HG03342 (cell line): Measurements from ENCODE around the gene GRK2.
"Not testable (repeated sequence)": the region's sequence is repeated elsewhere in the genome, so short reads cannot be mapped to it uniquely, and the experiment has no call there.

Source experiments
- ATAC-seq: cut with Tn5 transposase; IDR thresholded peaks from one replicate; pipeline ENCODE4 v1.9.1; 2021; ENCODE audit warnings: mild to moderate bottlenecking, moderate library complexity; ENCODE audit not compliant: unreplicated experiment

Gene GRK2

DNA sequence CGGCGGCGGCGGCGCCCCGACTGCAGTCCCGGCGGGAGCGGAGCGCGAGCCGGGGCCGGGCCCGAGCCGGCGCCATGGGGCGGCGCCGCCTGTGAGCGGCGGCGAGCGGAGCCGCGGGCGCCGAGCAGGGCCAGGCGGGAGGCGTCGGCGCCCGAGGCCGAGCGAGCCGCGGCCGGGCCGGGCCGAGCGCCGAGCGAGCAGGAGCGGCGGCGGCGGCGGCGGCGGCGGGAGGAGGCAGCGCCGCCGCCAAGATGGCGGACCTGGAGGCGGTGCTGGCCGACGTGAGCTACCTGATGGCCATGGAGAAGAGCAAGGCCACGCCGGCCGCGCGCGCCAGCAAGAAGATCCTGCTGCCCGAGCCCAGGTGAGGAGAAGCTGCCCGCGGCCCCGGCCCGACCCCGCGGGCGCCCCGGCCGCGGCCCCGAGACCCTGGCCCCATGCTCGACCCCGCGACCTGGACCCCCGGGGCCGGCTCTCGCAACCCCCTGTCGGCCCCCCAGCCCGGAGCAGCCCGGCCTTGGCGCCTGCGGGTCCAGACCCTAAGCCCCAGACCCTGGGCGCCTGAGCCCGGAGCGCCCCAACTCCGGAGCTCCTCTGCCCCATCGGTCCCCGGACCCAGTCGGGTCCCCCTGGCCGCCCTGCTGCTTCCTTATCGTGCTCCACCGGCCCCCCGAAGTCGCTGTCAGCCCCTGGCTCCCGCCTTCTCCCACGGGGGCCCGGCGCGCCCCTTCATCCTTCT, at the start of gene GRK2:
Gene GRK2, plus strand, starts transcription at position 25 of the 739 bp plus-strand sequence. Its CDS starts 227 bp downstream, at position 252.
- peak; percentile 4 for ATAC-seq

- no peak for ATAC-seq
These were observed 38.5 kb upstream of the GRK2 start for GRCh38 chr11:67227726-67228125.

DNA sequence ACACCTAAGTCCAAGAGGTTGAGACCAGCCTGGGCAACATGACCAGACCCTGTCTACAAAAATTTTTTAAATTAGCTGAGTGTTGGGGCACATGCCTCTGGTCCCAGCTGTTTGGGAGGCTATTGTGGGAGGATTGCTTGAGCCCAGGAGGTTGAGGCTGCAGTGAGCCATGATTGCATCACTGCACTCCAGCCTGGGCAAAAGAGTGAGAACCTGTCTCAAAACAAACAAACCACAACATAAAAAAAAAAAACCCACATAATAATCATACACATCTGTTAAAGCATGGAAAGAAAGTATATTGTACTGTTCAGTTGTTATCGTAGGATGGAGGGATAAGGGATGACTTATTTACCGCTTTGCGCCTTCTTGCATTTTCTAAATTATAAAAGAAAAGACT, 35.9 kb upstream of the GRK2 start:
- ATAC-seq: no peak

DNA sequence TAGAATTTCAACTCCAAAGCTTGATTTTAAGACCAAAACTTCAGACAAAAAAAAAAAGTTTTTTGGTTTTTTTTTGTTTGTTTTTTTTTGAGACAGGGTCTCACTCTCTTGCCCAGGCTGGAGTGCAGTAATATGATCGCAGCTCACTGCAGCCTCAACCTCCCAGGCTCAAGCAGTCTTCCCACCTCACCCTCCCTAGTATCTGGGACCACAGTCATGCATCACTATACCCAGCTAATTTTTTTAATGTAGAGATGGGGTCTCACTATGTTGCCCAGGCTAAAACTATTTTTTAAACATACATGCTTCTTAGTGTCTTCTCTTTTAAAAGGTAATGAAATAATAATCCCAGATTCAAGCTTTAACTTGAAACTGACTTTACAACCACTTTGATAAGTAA, 35.4 kb upstream of the GRK2 start:
- no peak for ATAC-seq

DNA sequence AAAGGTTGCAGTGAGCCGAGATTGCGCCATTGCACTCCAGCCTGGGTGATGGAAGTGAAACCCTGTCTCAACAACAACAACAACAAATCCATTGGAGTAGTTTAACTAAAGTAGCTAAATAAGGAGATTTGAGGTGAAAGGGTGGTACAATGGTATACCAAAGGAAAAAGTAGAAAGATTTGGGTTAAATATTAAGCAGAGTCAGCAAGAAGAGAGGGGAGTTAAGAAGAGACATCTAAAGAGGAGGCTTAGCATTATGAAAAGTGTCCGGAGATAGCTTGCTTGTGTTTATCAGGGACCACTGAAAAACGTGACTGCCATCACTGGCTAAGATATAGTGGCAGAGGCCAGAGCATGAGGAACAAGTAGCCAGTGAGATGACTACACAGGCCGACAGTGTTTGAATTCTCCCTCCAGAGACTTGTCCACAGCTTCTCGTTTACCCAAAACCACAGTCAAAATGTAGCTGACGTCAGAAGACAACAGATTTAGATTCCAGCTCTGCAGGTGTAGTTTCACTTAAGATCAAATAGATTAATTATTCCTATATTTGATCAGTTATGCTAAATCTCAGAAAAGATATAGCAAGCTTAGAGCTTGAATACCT, 32.6 kb upstream of the GRK2 start:
- no peak for ATAC-seq

DNA sequence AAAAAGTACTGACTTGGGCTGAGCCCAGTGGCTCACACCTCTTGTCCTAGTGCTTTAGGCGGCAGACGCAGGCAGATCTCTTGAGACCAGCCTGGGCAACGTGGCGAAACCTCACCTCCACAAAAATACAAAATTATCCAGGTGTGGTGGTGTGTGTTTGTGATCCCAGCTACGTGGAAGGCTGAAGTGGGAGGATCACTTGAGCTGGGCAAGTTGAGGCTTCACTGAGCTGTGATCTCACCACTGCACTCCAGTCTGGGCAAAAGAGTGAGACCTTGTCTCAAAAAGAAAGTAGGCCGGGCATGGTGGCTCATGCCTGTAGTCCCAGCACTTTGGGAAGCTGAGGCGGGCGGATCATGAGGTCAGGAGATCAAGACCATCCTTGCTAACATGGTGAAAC, 31.7 kb upstream of the GRK2 start:
- not testable (repeated sequence) for ATAC-seq

GRCh38 chr11:67237574-67237973, 28.7 kb upstream of the GRK2 start:
- ATAC-seq: no peak

DNA sequence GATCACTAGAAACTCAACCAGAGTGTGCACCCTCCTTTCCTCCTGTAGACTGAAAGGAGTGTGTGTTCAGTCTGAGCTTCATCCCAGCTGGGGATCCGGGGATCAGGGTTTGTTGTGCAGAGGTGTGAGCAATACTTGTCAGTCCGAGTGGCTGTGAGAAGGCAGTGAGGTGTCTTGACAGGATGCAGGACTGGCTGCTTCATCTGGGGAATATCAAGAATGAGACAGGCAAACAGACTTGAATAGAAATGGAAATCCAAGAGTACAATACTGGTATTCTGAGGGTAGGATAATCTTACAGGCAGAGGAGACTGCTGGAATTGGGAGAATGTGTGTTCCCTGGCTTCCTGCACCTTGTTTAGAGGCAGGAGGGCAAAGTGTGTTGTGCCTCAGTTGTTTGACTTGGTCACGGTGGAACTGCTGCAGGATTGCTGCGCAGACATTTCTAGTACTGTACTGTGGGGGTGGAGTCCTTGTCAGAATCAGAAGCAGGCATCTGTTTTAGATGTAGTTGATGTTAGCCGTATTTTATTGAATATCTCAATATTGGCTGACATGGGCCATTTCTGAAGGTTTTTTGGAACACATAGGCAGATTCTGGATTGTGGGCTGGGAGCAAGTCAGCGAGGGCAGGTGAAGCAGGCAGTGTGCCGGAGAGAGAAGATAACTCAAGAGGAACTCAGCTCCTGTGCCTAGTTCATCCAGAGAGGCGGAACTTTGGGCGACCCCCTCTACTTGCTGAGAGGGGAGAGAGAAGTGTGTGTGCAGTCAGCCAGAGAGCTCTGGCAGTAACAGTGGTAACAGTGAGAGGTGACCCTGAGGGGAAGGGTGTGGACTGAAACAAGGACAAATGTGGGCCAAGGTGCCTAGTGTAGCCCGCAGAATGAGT, 27.1 kb upstream of the GRK2 start:
- no peak for ATAC-seq

DNA sequence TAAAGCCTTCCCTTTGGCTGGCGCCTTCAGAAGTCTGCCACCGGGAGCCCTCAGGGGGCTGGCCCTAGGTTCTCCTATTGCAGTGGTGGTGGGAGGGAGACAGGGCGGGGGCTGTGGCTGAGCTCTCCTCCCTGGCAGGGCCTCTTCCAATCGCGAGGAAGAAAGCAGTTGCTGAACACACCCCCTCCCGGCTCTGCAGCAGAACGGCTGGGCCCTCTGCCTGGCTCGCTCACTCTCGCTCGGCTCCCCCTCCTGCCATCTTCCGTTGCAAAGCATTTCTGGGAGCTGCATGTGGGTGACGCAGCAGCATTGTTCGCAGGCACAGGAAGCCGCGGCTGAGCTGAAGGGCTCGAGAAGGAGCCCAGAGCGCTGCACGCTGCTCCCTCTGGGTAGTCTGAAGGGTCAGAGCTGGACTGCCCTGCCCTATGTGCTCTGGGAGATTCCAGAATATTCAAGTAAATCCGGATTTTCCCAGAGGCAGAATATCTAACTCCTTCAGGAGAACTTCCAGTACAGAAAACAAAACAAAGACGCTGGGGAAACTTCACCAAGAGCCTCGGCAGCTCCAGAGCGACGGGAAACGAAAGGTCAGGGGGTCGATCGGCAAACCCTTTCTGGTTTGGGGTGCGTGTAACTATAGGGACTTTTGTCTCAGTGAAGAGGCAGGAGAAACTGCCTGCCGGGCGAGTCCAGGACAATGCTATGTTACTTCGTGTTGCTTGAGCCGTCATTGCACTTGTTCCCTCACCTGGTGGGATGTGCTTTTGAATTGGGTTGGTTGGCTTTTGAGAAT, 26.3 kb upstream of the GRK2 start:
- peak; percentile 84 for ATAC-seq

DNA sequence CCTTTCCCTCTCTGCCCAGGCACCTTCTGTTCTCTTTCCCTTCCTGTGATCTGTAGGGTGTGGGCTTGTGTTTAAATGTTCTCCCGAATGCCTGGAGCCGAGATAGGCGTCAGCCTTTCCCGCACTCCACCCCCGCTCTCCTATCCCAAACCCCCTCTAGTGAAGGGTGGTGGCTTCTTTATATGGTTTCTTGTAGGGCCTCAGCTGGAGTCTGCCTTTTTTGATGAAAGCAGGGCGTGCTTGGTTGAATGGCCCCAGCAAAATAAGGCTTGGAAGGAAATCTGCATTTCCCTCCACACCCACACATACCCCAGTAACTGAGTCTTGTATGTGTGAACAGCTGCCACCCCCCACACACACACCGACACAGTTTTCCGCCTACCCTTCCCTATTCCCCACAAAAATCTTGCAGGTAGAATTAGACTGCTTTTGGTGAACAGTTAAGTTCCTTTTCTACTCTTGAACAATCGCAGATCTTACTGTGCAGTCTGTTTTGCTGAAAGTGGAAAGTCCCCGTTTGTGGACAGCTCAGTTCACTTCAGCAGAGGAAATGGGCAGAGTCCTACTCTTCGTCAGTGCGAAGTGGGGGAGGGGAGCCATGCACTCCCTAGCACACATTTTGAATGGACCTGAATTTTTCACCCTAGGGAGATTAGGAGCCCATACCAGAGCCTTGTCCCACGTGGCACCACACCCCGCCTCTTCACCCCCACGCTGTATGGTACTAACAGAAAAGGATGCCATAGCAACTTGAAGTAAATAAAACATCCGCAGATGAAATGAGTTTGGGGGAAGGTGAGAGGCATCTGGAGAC, 25.5 kb upstream of the GRK2 start:
- ATAC-seq: peak; percentile 27

DNA sequence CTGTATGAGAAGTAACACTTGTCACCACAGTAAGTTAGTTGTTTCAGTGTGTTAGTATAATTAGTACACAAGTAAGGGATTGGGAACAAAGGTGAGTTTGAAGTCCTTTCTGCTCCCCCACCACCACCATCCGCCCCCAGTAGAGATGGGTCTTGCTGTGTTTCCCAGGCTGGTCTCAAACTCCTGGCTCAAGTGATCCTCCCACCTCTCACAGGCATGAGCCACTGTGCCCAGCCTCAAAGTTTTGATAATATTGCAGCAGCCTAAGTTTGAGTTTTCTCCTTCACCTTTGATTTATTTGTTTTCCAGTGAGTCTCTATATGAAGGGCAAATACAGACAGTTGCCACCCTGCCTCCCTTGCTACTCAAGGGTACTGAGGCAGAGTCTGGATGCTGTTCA, 23.7 kb upstream of the GRK2 start:
- ATAC-seq: no peak

- ATAC-seq: no peak
These were observed 23.2 kb upstream of the GRK2 start for GRCh38 chr11:67243051-67243450.

GRCh38 chr11:67245046-67245445, 21.2 kb upstream of the GRK2 start:
- ATAC-seq: no peak

GRCh38 chr11:67247946-67248550, 18.2 kb upstream of the GRK2 start:
- no peak for ATAC-seq

DNA sequence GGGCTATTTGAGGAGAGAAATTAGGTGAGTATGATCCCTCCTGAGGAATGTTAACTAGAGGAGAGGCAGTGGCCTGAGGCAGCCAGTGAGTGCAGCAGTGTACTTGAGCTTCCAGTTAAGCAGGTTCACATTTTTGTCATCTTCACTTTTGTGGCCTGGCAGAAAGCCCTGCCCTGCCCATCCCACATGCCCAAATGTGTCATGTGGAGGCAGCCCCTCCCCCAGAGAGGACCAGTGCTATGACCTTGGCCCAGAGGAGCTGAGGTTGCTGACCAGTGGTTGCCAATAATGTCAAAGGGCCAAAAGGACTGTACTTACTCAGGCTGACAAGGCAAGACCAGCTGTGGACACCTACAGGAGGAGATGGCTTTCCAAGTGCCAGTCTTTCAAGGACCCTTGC, 17.6 kb upstream of the GRK2 start:
- no peak for ATAC-seq

GRCh38 chr11:67250059-67251043, 15.9 kb upstream of the GRK2 start:
- ATAC-seq: no peak

- ATAC-seq: no peak
These were observed 14.4 kb upstream of the GRK2 start for GRCh38 chr11:67251841-67252240.

- no peak for ATAC-seq
These were observed 13.4 kb upstream of the GRK2 start for GRCh38 chr11:67252831-67253239.
